Panc1 (cell line): Measurements from ENCODE around the gene CCDC137. TPM values are rescaled to one million over a fixed set of nuclear protein-coding genes. Genes with fewer than 3 reads are reported as not detected.
"Not testable (repeated sequence)": the region's sequence is repeated elsewhere in the genome, so short reads cannot be mapped to it uniquely, and the experiment has no call there.

Experiments used
- ATAC-seq: fragments of 200-7000 bp; cut with Tn5 transposase; 2 replicates; pipeline ENCODE4 v1.9.1; 2020; ENCODE audit warnings: mild to moderate bottlenecking, moderate library complexity
- BruUV-seq: library from RNA; stranded (reverse); fragments of 400-500 nt; replicated peaks from 2 replicates; lab custom pipeline; 2021; lab: Mats Ljungman, UMichigan
- CTCF ChIA-PET: fragments of 300-600 bp; sonication (Branson Sonifier 250); formaldehyde crosslinking; loops from one replicate; lab custom pipeline; 2022; ENCODE audit warnings: antibody characterized with exemption; lab: Charles Lee
- POLR2A ChIA-PET: fragments of 300-600 bp; sonication (Branson Sonifier 250); formaldehyde crosslinking; loops from one replicate; lab custom pipeline; 2022; ENCODE audit warnings: antibody characterized with exemption; lab: Charles Lee
- DNase-seq: peaks from one replicate; pipeline ENCODE4 v3.0.0-alpha.2; 2010; ENCODE audit warnings: low read depth, low spot score
- H3K27ac ChIP-seq: 2 replicates; pipeline ENCODE4 v1.5.1; 2011; ENCODE audit warnings: mild to moderate bottlenecking, low read length, inconsistent platforms
- H3K27me3 ChIP-seq: fragments of 200-500 bp; sonication (Bioruptor generic); 2 replicates; pipeline ENCODE4 v1.6.0; 2014; ENCODE audit warnings: low read length, inconsistent platforms; ENCODE audit not compliant: control insufficient read depth, insufficient read depth
- H3K36me3 ChIP-seq: fragments of 200-500 bp; sonication (Bioruptor generic); 2 replicates; pipeline ENCODE4 v1.5.1; 2014; ENCODE audit warnings: inconsistent platforms, mild to moderate bottlenecking, low read length, moderate library complexity; ENCODE audit not compliant: control insufficient read depth, insufficient read depth
- H3K4me1 ChIP-seq: 2 replicates; pipeline ENCODE4 v1.5.1; 2011; ENCODE audit warnings: inconsistent platforms, mild to moderate bottlenecking, low read length, moderate library complexity; ENCODE audit not compliant: control insufficient read depth, insufficient read depth
- H3K4me3 ChIP-seq, 2 experiments: 2 replicates each; pipeline ENCODE4 v1.5.1; 2011 to 2012; ENCODE audit warnings: low read depth in 2 of 2, low read length in 2 of 2, mild to moderate bottlenecking in 2 of 2, inconsistent platforms in 1 of 2, moderate library complexity in 1 of 2
- H3K9me3 ChIP-seq: fragments of 200-500 bp; sonication (Bioruptor generic); 2 replicates; pipeline ENCODE4 v1.5.1; 2014; ENCODE audit warnings: low read depth, mild to moderate bottlenecking, inconsistent platforms, low read length, moderate library complexity; ENCODE audit not compliant: control insufficient read depth, insufficient read depth
- POLR2AphosphoS5 ChIP-seq: IDR thresholded peaks from 2 replicates; pipeline ENCODE4 v1.6.1; 2012; ENCODE audit warnings: mild to moderate bottlenecking, low read depth, low read length, moderate library complexity
- SIN3A ChIP-seq: IDR thresholded peaks from 2 replicates; pipeline ENCODE4 v1.6.1; 2012; ENCODE audit warnings: low read depth, mild to moderate bottlenecking, low read length, moderate library complexity, borderline replicate concordance; ENCODE audit not compliant: insufficient read depth
- TCF7L2 ChIP-seq: IDR thresholded peaks from 2 replicates; pipeline ENCODE4 v1.6.1; 2011; ENCODE audit warnings: mild to moderate bottlenecking, low read depth, low read length, inconsistent platforms
- in situ Hi-C: cut with HindIII; loops from 2 replicates; pipeline ENCODE4 v1.10.0; 2016; ENCODE audit warnings: low sequenced_read_pairs, low pct_unique_long_range_greater_than_20kb
- intact Hi-C: fragments of 100-400 bp; cut with micrococcal nuclease; formaldehyde crosslinking; loops from one replicate; pipeline ENCODE4 v1.10.0; 2022; ENCODE audit not compliant: unreplicated experiment
- total RNA-seq: library from RNA; stranded (reverse); gene quantifications from one replicate; pipeline ENCODE4 v1.2.1, GENCODE V29; 2021; ENCODE audit not compliant: unreplicated experiment
- TF ChIP-seq, protein P1 (sequence below), 2 experiments: IDR thresholded peaks; 2 replicates each; pipeline ENCODE4 v1.6.1; 2011 to 2012; ENCODE audit warnings: low read depth in 2 of 2, control low read depth in 1 of 2, low read length in 1 of 2, mild to moderate bottlenecking in 1 of 2, moderate library complexity in 1 of 2; ENCODE audit not compliant: insufficient read depth in 1 of 2
- TF ChIP-seq, protein P2 (sequence below): fragments of 450-650 bp; IDR thresholded peaks from 2 replicates; pipeline ENCODE4 v1.5.1; 2017; ENCODE audit warnings: mild to moderate bottlenecking

Gene CCDC137
- total RNA-seq, 1 experiment from 2014 or later = 74.6 TPM

DNA sequence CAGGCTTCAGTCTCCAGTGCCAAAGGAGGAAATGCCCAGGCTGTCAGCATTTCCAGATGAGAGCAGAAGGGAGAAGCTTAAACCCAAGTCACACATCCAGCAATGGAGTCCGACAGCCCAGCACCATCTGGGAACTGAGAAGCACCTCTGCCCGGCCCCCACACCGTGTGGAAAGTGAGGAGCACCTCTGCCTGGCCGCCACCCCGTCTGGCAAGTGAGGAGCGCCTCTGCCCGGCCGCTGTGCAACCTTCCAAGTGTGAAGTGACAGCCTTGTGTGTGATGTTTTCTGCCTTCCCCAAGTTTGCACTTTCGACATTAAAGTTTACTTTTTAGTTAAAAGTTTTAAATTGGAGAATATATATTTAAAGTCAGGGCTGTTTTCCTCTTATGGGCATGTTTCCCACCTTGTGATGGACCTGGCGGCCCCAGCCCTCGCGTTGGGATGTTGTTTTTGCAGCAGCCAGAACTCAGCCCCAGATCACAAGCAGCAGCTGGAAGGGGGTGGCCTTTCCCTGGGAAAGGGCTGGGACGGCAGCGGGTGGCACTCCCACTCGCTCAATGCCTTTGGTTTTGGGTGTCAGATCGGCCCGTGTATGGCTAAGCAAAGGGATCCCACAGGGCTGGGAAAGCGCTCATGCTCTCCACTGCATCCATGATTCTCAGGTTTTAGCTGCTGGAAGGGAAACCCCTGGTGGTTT is 7.2 kb downstream of the CCDC137 start:
- intact Hi-C loops (no loop called here), in situ Hi-C loops (no loop called here)
- Histone ChIP-seq H3K9me3 (no peaks in the 10 kb centered on the region), H3K36me3 (peaks cover 4% of the 10 kb centered on the region), H3K27ac (no peak overlapping the region), H3K27me3 (no peaks in the 10 kb centered on the region), H3K4me1 (peaks cover 4% of the 10 kb centered on the region; the same call in 1 of the 2 replicates), H3K4me3 (no peak overlapping the region)
- no peak for ATAC-seq
- POLR2A ChIA-PET = no interaction called here
- TF ChIP-seq TCF7L2 (no peak), POLR2AphosphoS5 (0 out of 2 replicates have a peak, but pooled peaks have one; percentile 39)
- TF ChIP-seq, protein P1, sequence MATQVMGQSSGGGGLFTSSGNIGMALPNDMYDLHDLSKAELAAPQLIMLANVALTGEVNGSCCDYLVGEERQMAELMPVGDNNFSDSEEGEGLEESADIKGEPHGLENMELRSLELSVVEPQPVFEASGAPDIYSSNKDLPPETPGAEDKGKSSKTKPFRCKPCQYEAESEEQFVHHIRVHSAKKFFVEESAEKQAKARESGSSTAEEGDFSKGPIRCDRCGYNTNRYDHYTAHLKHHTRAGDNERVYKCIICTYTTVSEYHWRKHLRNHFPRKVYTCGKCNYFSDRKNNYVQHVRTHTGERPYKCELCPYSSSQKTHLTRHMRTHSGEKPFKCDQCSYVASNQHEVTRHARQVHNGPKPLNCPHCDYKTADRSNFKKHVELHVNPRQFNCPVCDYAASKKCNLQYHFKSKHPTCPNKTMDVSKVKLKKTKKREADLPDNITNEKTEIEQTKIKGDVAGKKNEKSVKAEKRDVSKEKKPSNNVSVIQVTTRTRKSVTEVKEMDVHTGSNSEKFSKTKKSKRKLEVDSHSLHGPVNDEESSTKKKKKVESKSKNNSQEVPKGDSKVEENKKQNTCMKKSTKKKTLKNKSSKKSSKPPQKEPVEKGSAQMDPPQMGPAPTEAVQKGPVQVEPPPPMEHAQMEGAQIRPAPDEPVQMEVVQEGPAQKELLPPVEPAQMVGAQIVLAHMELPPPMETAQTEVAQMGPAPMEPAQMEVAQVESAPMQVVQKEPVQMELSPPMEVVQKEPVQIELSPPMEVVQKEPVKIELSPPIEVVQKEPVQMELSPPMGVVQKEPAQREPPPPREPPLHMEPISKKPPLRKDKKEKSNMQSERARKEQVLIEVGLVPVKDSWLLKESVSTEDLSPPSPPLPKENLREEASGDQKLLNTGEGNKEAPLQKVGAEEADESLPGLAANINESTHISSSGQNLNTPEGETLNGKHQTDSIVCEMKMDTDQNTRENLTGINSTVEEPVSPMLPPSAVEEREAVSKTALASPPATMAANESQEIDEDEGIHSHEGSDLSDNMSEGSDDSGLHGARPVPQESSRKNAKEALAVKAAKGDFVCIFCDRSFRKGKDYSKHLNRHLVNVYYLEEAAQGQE (IDR thresholded peaks at IDR 0.05; ENCODE audit: insufficient read depth in 1 of 2, low read depth in 2 of 2, low read length in 1 of 2) = no peak
- TF ChIP-seq, protein P2, sequence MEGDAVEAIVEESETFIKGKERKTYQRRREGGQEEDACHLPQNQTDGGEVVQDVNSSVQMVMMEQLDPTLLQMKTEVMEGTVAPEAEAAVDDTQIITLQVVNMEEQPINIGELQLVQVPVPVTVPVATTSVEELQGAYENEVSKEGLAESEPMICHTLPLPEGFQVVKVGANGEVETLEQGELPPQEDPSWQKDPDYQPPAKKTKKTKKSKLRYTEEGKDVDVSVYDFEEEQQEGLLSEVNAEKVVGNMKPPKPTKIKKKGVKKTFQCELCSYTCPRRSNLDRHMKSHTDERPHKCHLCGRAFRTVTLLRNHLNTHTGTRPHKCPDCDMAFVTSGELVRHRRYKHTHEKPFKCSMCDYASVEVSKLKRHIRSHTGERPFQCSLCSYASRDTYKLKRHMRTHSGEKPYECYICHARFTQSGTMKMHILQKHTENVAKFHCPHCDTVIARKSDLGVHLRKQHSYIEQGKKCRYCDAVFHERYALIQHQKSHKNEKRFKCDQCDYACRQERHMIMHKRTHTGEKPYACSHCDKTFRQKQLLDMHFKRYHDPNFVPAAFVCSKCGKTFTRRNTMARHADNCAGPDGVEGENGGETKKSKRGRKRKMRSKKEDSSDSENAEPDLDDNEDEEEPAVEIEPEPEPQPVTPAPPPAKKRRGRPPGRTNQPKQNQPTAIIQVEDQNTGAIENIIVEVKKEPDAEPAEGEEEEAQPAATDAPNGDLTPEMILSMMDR = no peak
- CTCF ChIA-PET = no interaction called here
- BruUV-seq = no TSS peak
- DNase-seq = no peak

DNA sequence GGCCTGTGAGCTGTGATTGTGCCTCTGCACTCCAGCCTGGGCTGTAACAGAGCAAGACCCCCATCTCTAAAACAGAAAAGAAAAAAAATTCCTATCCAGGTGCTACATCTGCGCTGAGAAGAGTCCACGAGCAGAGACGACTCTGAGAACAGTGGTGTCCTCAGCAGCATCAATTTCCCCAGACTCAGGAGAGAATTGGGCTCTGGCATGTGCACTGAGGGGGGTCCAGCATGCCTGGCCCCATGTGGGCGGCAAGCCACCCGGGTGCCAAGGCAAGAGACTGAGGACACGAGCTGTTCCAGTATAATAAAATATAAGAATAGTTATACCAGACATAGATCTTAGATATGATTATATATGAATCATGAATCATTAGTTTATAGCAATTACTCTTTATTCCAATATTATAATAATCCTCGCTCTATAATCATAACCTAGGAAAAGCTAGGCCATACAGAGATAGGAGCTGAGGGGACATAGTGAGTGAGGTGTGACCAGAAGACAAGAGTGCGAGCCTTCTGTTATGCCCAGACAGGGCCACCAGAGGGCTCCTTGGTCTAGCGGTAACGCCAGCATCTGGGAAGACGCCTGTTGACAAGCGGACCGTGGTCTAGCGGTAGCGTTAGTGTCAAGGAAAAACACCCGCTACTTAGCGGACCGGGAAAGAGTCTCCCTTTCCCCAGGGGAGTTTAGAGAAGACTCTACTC is 9.1 kb downstream of the CCDC137 start:
- H3K27me3 ChIP-seq, H3K36me3 ChIP-seq, H3K27ac ChIP-seq, H3K9me3 ChIP-seq, in situ Hi-C loops, H3K4me3 ChIP-seq, intact Hi-C loops, H3K4me1 ChIP-seq, BruUV-seq, DNase-seq: not testable (repeated sequence)
- POLR2A ChIA-PET = interaction anchor here (1.2 kb wide), 1 partner anchor 20 kb away, joined by 3 read pairs; no protein-coding TSS in a partner anchor
- ATAC-seq = peak; percentile 14
- CTCF ChIA-PET = interaction anchor here (0.6 to 1.1 kb wide), 3 partner anchors 8 to 155 kb away, joined by 3 to 5 read pairs (median 3); partner anchors contain the start of genes ARL16 and HGS

DNA sequence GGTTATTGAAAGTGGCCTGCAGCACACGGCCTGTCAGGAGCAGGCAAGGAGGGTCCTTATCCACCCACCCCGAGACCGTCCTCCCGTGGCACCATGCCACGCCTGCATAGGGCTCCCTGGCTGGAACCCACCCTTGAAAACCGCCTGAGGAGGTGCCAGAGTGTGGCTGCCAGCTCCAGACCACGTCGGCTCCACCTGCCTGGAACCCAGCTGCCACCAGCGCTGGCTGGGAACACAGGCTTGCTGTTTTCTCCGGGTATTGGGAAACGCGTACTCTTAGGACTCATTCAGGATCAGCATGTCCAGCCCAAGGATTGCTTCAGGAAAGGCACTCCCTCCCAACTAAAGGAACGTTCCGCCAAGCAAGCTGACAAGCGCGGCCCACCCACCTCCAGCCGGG is 10.4 kb downstream of the CCDC137 start:
- in situ Hi-C loops = no loop called here
- Histone ChIP-seq H3K36me3 (peaks cover 4% of the 10 kb centered on the region), H3K9me3 (no peaks in the 10 kb centered on the region), H3K27ac (no peak overlapping the region), H3K4me1 (peaks cover 10% of the 10 kb centered on the region), H3K4me3 (no peak overlapping the region), H3K27me3 (no peaks in the 10 kb centered on the region)
- TF ChIP-seq, protein P2 = no peak
- TF ChIP-seq TCF7L2 (no peak), POLR2AphosphoS5 (no peak), SIN3A (no peak)
- TF ChIP-seq, protein P1 (IDR thresholded peaks at IDR 0.05; ENCODE audit: insufficient read depth in 1 of 2, low read depth in 2 of 2, low read length in 1 of 2) = no peak
- no TSS peak for BruUV-seq
- ChIA-PET POLR2A (no interaction called here), CTCF (no interaction called here)
- DNase-seq (no peak), ATAC-seq (peak; percentile 19; the same call in 1 of the 2 replicates)
- intact Hi-C loops = no loop called here
